MCF 10A (cell line): ENCODE measurements around the gene HP1BP3. TPM values are rescaled to one million over a fixed set of nuclear protein-coding genes. Genes with fewer than 3 reads are reported as not detected.
"Not testable (repeated sequence)": the region's sequence is repeated elsewhere in the genome, so short reads cannot be mapped to it uniquely, and the experiment has no call there.

ENCODE experiments used
- BruUV-seq: library from RNA; stranded (reverse); fragments of 400-500 nt; replicated peaks from 2 replicates; lab custom pipeline; 2021; lab: Mats Ljungman, UMichigan
- CTCF ChIA-PET: fragments of 300-600 bp; sonication (Branson Sonifier 250); formaldehyde crosslinking; extraction: SDS; loops from one replicate; lab custom pipeline; 2021; ENCODE audit warnings: antibody characterized with exemption, inconsistent platforms; lab: Yijun Ruan, JAX
- POLR2A ChIA-PET: fragments of 300-600, 350-650 bp; sonication (Branson Sonifier 250); formaldehyde crosslinking; extraction: SDS; loops from one replicate; lab custom pipeline; 2020; ENCODE audit warnings: antibody characterized with exemption, inconsistent platforms; lab: Yijun Ruan, JAX
- DNase-seq: peaks from one replicate; pipeline ENCODE4 v3.0.0-alpha.2; 2018; ENCODE audit not compliant: unreplicated experiment
- H3K27ac Mint-ChIP-seq: one replicate; pipeline ENCODE4 v1.8.0; 2022; ENCODE audit warnings: mild to moderate bottlenecking, low read depth, mixed read lengths; ENCODE audit not compliant: unreplicated experiment
- H3K27me3 Mint-ChIP-seq: one replicate; pipeline ENCODE4 v1.8.0; 2022; ENCODE audit warnings: mixed read lengths; ENCODE audit not compliant: insufficient read depth, unreplicated experiment
- H3K36me3 Mint-ChIP-seq: one replicate; pipeline ENCODE4 v1.8.0; 2022; ENCODE audit warnings: mild to moderate bottlenecking, moderate library complexity, mixed read lengths; ENCODE audit not compliant: insufficient read depth, unreplicated experiment
- H3K4me1 Mint-ChIP-seq: one replicate; pipeline ENCODE4 v1.8.0; 2022; ENCODE audit warnings: mixed read lengths; ENCODE audit not compliant: insufficient read depth, unreplicated experiment
- H3K4me3 Mint-ChIP-seq: one replicate; pipeline ENCODE4 v1.8.0; 2022; ENCODE audit warnings: mild to moderate bottlenecking, moderate library complexity, mixed read lengths; ENCODE audit not compliant: unreplicated experiment
- H3K9me3 Mint-ChIP-seq: one replicate; pipeline ENCODE4 v1.8.0; 2022; ENCODE audit warnings: mixed read lengths; ENCODE audit not compliant: unreplicated experiment
- intact Hi-C: fragments of 100-400 bp; cut with micrococcal nuclease; formaldehyde crosslinking; loops from 2 replicates; pipeline ENCODE4 v1.14.1; 2022
- total RNA-seq: library from RNA; stranded (reverse); gene quantifications from 2 replicates; pipeline ENCODE4 v1.2.3, GENCODE V29; 2022
- TF ChIP-seq, protein P1 (sequence below): fragments of 200-600 bp; IDR thresholded peaks from one replicate; pipeline ENCODE4 v1.8.0; 2022; ENCODE audit warnings: antibody characterized with exemption, mild to moderate bottlenecking; ENCODE audit not compliant: unreplicated experiment

The HP1BP3 gene
- total RNA-seq, 1 experiment from 2014 or later = 247 TPM

DNA sequence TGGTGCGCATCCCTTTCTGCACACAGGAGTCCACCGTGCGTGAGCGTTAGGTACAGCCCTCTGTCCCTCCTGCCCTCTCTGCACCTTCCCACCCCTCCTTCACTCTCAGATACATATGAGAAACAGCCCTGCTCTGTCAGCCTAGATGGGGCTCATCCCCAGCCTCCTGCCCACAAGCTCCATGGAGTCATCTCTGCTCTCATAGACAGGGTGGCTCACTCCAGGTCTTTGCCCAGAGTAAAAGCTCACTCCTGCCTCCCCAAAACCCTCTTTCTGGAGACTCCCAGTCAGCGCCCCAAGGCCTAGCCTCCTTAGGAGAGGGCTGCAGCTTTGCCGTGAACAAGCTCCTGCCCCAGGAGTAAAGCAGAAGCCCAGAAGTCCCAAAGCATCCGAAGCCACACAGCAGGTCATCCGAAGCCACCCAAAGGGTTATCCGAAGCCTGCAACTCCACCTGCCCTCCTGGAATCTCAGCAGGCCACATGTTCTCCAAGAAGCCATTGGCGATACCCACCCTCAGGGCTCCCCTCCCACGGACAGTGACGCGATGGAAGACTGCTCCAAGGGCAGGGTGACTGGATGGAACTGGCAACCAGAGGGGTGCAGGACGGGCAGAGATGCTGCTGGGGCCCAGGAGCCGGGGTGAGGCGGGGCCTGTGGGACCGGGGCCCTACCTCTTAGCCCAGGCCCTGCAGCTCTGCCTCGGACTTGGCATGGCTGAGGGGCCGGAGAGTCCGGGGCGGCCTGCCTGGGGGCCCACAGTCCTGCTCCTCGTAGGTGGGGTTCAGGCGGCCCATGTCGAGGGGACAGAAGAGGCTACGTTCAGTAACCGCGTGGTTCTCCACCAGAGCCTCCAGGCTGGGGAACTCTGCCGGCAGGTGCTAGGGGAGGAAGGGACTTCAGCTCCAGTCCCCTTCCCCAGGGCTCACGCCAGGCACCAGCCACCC is 65.7 kb downstream of the HP1BP3 start:
- CTCF ChIA-PET = no interaction called here
- Mint-ChIP-seq H3K9me3 (no peaks in the 10 kb centered on the region), H3K27ac (no peak overlapping the region), H3K4me1 (no peaks in the 10 kb centered on the region), H3K27me3 (peaks cover 4% of the 10 kb centered on the region), H3K4me3 (no peak overlapping the region), H3K36me3 (peaks cover 5% of the 10 kb centered on the region)
- POLR2A ChIA-PET = interaction anchor here (0.5 to 0.8 kb wide), 3 partner anchors 86 to 418 kb away, joined by 3 to 4 read pairs (median 3); no protein-coding TSS in a partner anchor
- intact Hi-C loops = no loop called here
- no peak for DNase-seq
- TF ChIP-seq, protein P1, sequence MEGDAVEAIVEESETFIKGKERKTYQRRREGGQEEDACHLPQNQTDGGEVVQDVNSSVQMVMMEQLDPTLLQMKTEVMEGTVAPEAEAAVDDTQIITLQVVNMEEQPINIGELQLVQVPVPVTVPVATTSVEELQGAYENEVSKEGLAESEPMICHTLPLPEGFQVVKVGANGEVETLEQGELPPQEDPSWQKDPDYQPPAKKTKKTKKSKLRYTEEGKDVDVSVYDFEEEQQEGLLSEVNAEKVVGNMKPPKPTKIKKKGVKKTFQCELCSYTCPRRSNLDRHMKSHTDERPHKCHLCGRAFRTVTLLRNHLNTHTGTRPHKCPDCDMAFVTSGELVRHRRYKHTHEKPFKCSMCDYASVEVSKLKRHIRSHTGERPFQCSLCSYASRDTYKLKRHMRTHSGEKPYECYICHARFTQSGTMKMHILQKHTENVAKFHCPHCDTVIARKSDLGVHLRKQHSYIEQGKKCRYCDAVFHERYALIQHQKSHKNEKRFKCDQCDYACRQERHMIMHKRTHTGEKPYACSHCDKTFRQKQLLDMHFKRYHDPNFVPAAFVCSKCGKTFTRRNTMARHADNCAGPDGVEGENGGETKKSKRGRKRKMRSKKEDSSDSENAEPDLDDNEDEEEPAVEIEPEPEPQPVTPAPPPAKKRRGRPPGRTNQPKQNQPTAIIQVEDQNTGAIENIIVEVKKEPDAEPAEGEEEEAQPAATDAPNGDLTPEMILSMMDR = no peak
- no TSS peak for BruUV-seq

DNA sequence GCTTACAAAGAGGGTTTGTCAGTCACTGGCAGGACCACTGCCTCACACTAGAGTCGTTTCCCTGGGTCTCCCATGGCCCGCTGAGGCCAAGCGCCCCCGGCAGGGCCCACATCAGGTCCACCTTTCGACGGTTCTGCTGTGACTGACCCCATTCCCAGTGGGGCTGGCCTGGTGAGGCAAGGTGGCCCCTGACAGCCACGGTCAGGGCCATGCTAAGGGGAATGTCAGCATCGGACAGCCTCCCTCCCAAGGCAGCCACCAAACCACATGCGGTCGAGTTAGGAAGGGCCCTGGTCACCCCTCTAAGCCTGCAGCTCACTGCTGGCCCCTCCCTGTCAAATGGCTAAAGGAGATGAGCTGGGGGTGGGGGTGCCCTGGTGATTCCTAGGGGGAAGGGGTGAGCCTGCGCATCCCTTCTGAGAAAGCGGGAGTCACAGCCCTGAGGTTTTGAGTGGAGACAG is 66.4 kb downstream of the HP1BP3 start:
- no peak for DNase-seq
- intact Hi-C loops = no loop called here
- Mint-ChIP-seq H3K36me3 (peaks cover 5% of the 10 kb centered on the region), H3K9me3 (no peaks in the 10 kb centered on the region), H3K27me3 (peaks cover 10% of the 10 kb centered on the region), H3K4me1 (no peaks in the 10 kb centered on the region), H3K27ac (no peak overlapping the region), H3K4me3 (no peak overlapping the region)
- no TSS peak for BruUV-seq
- TF ChIP-seq, protein P1 = no peak
- ChIA-PET POLR2A (interaction anchor here (0.7 to 0.8 kb wide), 2 partner anchors 85 to 419 kb away, joined by 3 to 4 read pairs; no protein-coding TSS in a partner anchor), CTCF (interaction anchor here (0.7 kb wide), 1 partner anchor 25 kb away, joined by 3 read pairs; no protein-coding TSS in a partner anchor)

DNA sequence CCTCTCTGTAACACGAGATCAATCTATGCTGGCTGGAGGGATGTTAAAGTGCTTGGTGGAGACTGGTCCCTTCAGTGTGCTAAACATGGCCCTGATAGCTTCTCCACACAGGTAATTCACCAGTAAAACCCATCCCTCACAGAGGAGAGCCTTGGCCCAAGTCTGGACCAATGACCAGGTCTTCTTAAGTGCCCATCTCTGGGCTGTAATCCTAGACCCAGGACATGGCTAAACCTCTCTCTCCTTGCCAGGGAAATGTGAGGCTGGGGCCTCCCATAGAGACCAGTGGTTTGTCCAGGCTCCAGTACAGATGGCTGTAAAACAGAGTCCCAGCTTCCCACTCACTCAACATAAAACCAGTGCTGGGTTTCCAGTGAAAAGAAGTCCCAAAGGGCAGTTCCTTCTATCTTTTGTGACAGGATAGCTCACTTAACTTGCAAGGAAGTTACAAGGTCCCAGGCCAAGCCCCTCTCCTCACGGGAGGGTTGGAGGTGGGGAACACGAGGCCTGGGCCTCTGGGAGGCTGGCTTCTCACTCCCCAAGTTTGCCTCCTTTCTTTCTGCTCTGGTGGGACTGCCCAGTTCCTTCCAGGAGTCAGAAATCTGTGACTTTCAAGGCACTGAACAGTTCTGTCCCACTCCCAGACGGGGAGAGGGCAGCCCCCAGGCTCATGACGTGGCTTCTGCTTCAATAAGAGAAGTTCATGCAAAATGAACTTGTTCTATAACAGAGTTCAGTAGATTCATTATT is 67.1 kb downstream of the HP1BP3 start:
- H3K4me3 Mint-ChIP-seq = no peak overlapping the region
- intact Hi-C loops = no loop called here
- H3K27ac Mint-ChIP-seq = no peak overlapping the region
- H3K27me3 Mint-ChIP-seq = peaks cover 10% of the 10 kb centered on the region
- TF ChIP-seq, protein P1 = no peak
- no peaks in the 10 kb centered on the region for H3K9me3 Mint-ChIP-seq
- DNase-seq = no peak
- ChIA-PET POLR2A (no interaction called here), CTCF (interaction anchor here (0.7 kb wide), 1 partner anchor 25 kb away, joined by 3 read pairs; no protein-coding TSS in a partner anchor)
- no TSS peak for BruUV-seq
- H3K36me3 Mint-ChIP-seq = peaks cover 5% of the 10 kb centered on the region
- no peaks in the 10 kb centered on the region for H3K4me1 Mint-ChIP-seq

DNA sequence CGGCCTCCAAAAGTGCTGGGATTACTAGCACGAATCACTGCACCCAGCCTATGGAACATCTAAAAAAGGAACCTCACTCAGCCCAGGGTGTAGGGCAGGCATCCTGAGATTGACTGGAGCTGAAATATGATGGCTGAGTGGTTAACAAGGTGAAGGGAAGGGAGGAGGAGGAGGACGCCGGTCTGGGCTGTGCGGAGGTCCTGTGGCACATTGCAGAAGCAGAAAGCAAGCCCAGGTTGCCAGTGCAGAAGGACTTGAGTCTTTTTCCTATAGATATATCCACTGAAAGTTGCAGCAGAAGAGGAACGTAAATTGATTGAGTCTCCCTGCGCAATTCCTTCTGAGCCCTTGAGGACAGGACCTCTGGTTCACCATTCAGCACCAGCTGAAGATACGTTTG is 67.8 kb downstream of the HP1BP3 start:
- Mint-ChIP-seq H3K4me1 (no peaks in the 10 kb centered on the region), H3K36me3 (no peaks in the 10 kb centered on the region), H3K27ac (no peak overlapping the region), H3K27me3 (peaks cover 10% of the 10 kb centered on the region), H3K9me3 (no peaks in the 10 kb centered on the region), H3K4me3 (no peak overlapping the region)
- ChIA-PET POLR2A (no interaction called here), CTCF (no interaction called here)
- intact Hi-C loops = no loop called here
- TF ChIP-seq, protein P1 = no peak
- BruUV-seq = no TSS peak
- DNase-seq = no peak

DNA sequence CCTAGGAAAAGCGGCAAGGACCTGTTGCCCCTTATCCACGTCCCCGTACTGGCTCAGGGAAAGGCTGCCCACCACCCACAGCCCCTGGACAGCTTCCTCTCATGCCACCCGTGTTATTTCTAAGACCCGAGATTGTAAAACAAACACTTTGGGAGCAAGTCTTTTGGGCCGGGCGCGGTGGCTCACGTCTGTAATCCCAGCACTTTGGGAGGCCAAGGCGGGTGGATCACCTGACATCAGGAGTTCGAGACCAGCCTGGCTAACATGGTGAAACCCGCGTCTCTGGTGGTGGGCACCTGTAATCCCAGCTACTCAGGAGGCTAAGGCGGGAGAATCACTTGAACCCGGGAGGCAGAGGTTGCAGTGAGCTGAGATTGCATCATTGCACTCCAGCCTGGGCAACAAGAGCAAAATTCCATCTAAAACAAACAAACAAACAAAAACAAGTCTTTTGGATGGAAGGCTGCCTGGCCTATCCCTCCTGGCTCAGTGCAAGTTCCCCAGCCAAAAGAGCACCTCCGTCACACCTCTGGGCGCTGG is 68.7 kb downstream of the HP1BP3 start:
- intact Hi-C loops, H3K36me3 Mint-ChIP-seq, H3K4me1 Mint-ChIP-seq, H3K9me3 Mint-ChIP-seq, H3K4me3 Mint-ChIP-seq, BruUV-seq, DNase-seq, H3K27ac Mint-ChIP-seq, CTCF ChIA-PET, POLR2A ChIA-PET: not testable (repeated sequence)
- H3K27me3 Mint-ChIP-seq = peaks cover 10% of the 10 kb centered on the region
